GM12878 (cell line): ENCODE results near the gene SLC25A11. TPM values are rescaled to one million over a fixed set of nuclear protein-coding genes. Genes with fewer than 3 reads are reported as not detected.

ENCODE experiments used
- BCL3 ChIP-seq: IDR thresholded peaks from 2 replicates; pipeline ENCODE4 v1.6.1; 2011; ENCODE audit warnings: borderline replicate concordance, low read depth, mild to moderate bottlenecking, moderate library complexity, low read length; ENCODE audit not compliant: insufficient read depth, poor library complexity, severe bottlenecking
- ETV6 ChIP-seq, 2 experiments: fragments of 450-650 bp in 1 of 2; IDR thresholded peaks in 1 of 2; conservative IDR thresholded peaks in 1 of 2; 2 replicates each; pipeline ENCODE4 v1.6.1; 2014; ENCODE audit warnings: antibody characterized with exemption in 1 of 2, borderline replicate concordance in 1 of 2, low read depth in 1 of 2, mild to moderate bottlenecking in 1 of 2, moderate library complexity in 1 of 2
- FOS ChIP-seq: IDR thresholded peaks from 3 replicates; pipeline ENCODE4 v1.6.1; 2011; ENCODE audit warnings: borderline replicate concordance; ENCODE audit not compliant: insufficient read length; ENCODE audit errors: extremely low read depth
- FOXM1 ChIP-seq: IDR thresholded peaks from 2 replicates; pipeline ENCODE4 v1.6.1; 2012; ENCODE audit warnings: low read depth, mild to moderate bottlenecking, inconsistent platforms, low read length, moderate library complexity
- HDAC2 ChIP-seq: fragments of 200-600 bp; sonication (generic); IDR thresholded peaks from 2 replicates; pipeline ENCODE4 v1.6.1; 2017
- JUNB ChIP-seq: IDR thresholded peaks from 2 replicates; pipeline ENCODE4 v1.6.1; 2016; ENCODE audit warnings: antibody characterized with exemption, mild to moderate bottlenecking
- KAT2A ChIP-seq: conservative IDR thresholded peaks from 2 replicates; pipeline ENCODE4 v1.6.1; 2011; ENCODE audit warnings: low read depth, low read length; ENCODE audit not compliant: control insufficient read depth
- MLLT1 ChIP-seq: fragments of 450-650 bp; IDR thresholded peaks from 2 replicates; pipeline ENCODE4 v1.6.1; 2016; ENCODE audit warnings: mild to moderate bottlenecking
- NFYA ChIP-seq: IDR thresholded peaks from 2 replicates; pipeline ENCODE4 v1.6.1; 2011; ENCODE audit warnings: low read depth, mild to moderate bottlenecking, low read length, improper control_type of control experiment, borderline replicate concordance
- NR2C1 ChIP-seq: fragments of 450-650 bp; IDR thresholded peaks from 2 replicates; pipeline ENCODE4 v1.6.1; 2017; ENCODE audit warnings: antibody characterized with exemption, mild to moderate bottlenecking, moderate library complexity
- RELB ChIP-seq: fragments of 450-650 bp; IDR thresholded peaks from 2 replicates; pipeline ENCODE4 v1.6.1; 2017; ENCODE audit warnings: low read depth, mild to moderate bottlenecking, moderate library complexity
- REST ChIP-seq: IDR thresholded peaks from 2 replicates; pipeline ENCODE4 v1.6.1; 2012; ENCODE audit warnings: mild to moderate bottlenecking, low read depth, low read length
- TCF3 ChIP-seq: IDR thresholded peaks from 2 replicates; pipeline ENCODE4 v1.6.1; 2012; ENCODE audit warnings: low read depth, mild to moderate bottlenecking, low read length, borderline replicate concordance; ENCODE audit not compliant: insufficient read depth
- USF1 ChIP-seq: IDR thresholded peaks from 2 replicates; pipeline ENCODE4 v1.6.1; 2011; ENCODE audit warnings: borderline replicate concordance, low read depth, mild to moderate bottlenecking, moderate library complexity, mixed read lengths, low read length; ENCODE audit not compliant: insufficient read depth; ENCODE audit errors: extremely low read length
- ZZZ3 ChIP-seq: IDR thresholded peaks from 2 replicates; pipeline ENCODE4 v1.6.1; 2011; ENCODE audit warnings: low read depth; ENCODE audit not compliant: control insufficient read depth, insufficient read length
- polyA plus RNA-seq, 11 experiments: library from polyadenylated mRNA; depleted of rRNA in 4 of 11; unstranded in 6 of 11; stranded (reverse) in 5 of 11; fragments of >200 nt; fragmentation: Nextera tagmentation in 4 of 11; fragmentation: Illumina TruSeq in 1 of 11; extraction: Ambion mirVana in 4 of 11; extraction: Trizol in 1 of 11; gene quantifications; 1 replicate in 1 of 11; 2 replicates in 10 of 11; pipeline versions ENCODE4 v1.2.1 to v1.2.3, GENCODE V29; 2011 to 2016; ENCODE audit warnings: inconsistent platforms in 2 of 11, missing spikeins in 2 of 11, low read depth in 1 of 11
- total RNA-seq, 4 experiments: library from RNA; depleted of rRNA in 3 of 4; stranded (reverse); fragments of >200 nt in 3 of 4; fragmentation: Illumina TruSeq in 1 of 4; extraction: Trizol in 1 of 4; gene quantifications; 2 replicates each; pipeline versions ENCODE4 v1.2.1 to v1.2.3, GENCODE V29; 2013 to 2021

Gene SLC25A11
- total and polyA plus RNA-seq, 10 of the 15 experiments (the other 5 are each of a cell fraction or from before 2014, with no cell fraction given) = 5.8 to 142 (median 65.0) TPM

GRCh38 chr17:4948166-4948930 is 8.5 kb upstream of the SLC25A11 start, which contains the start of gene PFN1 (continued):
- peak; percentile 96 for TF ChIP-seq RELB
- no peak for TF ChIP-seq HDAC2
- TF ChIP-seq FOXM1 = no peak
- peak; percentile 61; the same call in 1 of the 2 replicates for TF ChIP-seq MLLT1
- no peak for TF ChIP-seq USF1
- no peak; a peak in 1 of 4 replicates for TF ChIP-seq ETV6 (conservative IDR thresholded peaks at IDR 0.05 in 1 of 2, IDR thresholded peaks at IDR 0.05 in 1 of 2; ENCODE audit: borderline replicate concordance in 1 of 2, low read depth in 1 of 2)
- no peak for TF ChIP-seq NR2C1
- TF ChIP-seq ZZZ3 = no peak
- TF ChIP-seq REST = no peak
- peak; percentile 80 for TF ChIP-seq TCF3
- TF ChIP-seq JUNB = 0 out of 2 replicates have a peak, but pooled peaks have one; percentile 16
- TF ChIP-seq NFYA = no peak
- TF ChIP-seq FOS = no peak
- TF ChIP-seq BCL3 = no peak
- TF ChIP-seq KAT2A = no peak
